CD4-positive, alpha-beta T cell treated with Interferon gamma for 1 hour (primary cell): Measurements from ENCODE around the gene PRR12.
"Not testable (repeated sequence)": the region's sequence is repeated elsewhere in the genome, so short reads cannot be mapped to it uniquely, and the experiment has no call there.

ENCODE experiments used
- DNase-seq: peaks from one replicate; pipeline ENCODE4 v3.0.0-alpha.2; 2020

The PRR12 gene

GRCh38 chr19:49624967-49625910 is 34.3 kb downstream of the PRR12 start:
- no peak for DNase-seq

GRCh38 chr19:49626226-49626625 is 35.2 kb downstream of the PRR12 start:
- DNase-seq, result no peak

DNA sequence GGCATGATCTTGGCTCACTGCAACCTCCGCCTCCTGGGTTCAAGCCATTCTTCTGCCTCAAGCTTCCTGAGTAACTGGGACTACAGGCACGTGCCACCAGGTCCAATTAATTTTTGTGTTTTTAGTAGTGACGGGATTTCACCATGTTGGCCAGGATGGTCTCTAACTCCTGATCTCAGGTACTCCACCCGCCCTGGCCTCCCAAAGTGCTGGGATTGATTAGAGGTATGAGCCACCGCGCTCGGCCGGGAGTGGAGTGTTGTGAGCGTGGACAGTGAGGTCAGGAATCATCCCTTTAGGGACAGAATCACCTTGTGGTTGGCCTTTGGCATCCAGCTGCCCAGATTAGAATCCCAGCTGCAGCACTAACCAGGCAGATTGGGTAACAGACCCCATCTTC is 38.7 kb downstream of the PRR12 start:
- DNase-seq, result no peak

GRCh38 chr19:49631014-49631588 is 40.1 kb downstream of the PRR12 start:
- no peak for DNase-seq

GRCh38 chr19:49631610-49632192 is 40.7 kb downstream of the PRR12 start:
- DNase-seq, result no peak

- no peak for DNase-seq
These were observed 41.6 kb downstream of the PRR12 start for GRCh38 chr19:49632576-49632975.

- DNase-seq, result not testable (repeated sequence)
These were observed 42.3 kb downstream of the PRR12 start for GRCh38 chr19:49633273-49633672.

- DNase-seq, result no peak
These were observed 44.7 kb downstream of the PRR12 start for GRCh38 chr19:49635530-49636232.

DNA sequence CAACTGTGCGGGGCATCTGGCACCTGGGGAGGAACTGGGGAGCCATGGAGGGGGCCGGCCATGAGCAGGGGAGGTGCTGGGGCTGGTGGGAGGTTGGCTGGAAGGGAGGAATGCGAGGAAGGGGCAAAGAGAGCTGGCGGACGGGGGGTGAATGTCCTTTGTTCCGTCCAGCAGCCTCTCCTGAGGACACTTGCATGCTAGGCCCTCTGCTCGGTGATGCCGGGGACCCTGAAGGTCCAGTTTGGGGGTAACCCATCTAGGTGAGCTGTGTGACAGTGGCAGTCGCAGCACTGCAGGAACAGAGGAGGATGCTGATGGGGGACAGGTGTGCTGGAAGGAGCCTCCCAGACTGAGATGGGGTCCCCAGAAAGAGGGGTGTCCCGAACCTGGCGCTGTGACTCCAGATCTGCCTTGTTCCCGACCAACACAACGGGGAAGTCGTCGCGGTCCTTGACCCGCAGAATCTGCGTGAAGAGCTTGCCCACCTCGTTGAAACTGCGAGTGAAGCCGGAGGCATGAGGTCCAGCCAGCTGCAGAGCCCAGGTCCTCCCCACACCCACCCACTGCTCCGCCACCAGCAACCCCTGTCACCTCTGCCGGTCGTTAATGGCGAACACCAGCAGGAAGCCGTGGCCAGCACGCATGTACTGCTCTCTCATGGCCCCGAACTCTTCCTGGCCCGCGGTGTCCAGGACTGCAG is 45.4 kb downstream of the PRR12 start:
- no peak for DNase-seq

- no peak for DNase-seq
These were observed 47.1 kb downstream of the PRR12 start for GRCh38 chr19:49637821-49638738.

DNA sequence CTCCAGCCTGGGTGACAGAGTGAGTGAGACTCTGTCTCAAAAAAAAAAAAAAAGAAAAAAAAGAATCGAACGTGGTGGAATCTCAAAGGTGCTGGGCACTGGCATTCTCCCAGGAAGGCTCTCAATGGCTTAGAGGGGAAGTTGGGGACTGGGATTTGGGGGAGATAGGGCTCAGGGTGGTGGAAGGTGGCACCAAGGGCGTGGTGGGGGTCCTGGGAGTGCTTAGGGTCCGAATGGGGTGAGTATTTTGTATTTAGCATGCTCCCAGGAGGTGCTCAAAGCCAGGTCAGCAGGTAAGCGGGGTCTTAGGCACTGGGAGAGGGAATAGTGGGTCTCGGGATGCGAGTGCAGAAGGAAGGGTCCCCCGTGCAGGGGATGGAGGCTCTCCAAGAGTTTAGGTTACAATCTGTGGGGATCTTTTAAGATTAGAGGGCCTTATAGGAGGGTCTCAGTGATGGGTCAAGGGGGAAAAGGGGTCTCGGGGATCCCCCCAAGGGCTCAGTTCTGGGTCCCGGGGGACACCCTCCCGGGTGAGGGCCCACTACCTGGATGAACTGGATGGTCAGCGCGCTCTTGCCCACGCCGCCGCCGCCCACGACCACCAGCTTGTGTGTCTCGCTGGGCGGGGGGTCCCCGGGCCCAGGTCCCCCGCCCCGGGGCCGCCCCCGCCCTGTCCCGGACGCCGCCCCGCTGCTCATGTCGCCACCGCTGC is 48.6 kb downstream of the PRR12 start:
- no peak for DNase-seq

GRCh38 chr19:49640113-49640898 is 49.3 kb downstream of the PRR12 start, which contains the start of gene RRAS:
Gene RRAS, minus strand, starts transcription at chr19:49640143. Its CDS starts 45 bp downstream, at chr19:49640098.
- DNase-seq, result peak; percentile 100

DNA sequence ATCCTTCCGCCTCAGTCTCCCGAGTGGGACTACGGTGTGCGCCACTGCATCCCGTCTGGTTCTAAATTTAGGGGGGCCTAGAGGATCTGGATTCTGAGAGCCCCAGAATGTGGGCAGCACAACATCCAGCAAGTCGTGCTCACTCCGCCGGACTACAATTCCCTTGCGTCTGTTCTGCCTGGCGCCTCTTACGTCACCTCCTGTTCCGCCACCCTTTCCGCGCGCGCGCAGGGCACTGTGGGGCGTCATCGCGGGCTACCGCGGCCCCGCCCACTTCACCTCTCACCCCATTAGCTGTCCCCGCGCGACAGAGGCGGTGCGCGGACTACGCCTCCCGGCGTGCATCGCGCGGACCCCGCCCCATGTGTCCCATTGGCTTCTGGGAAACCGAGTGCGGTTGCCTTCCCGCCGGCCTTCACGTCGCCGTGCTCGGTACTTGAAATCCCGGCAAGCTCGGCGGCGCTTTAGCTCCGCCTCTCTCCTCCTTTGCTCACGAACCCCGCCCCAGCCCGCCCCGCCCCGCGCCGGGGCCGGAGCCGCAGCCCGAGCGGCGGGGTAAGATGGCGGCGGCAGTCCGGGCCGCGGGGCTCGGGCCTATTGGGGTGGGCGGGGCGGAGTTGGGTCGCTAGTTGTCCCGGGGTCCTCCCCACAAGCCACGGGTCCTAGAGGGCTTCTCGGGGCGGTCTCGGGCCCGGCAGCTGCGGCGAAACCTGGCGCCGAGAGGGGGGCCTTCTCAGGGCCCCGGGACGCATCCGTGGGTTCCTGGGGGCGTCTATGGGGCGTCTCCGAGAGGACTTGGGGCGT is 50.9 kb downstream of the PRR12 start, which contains the start of gene SCAF1:
SCAF1 (plus strand) TSS at position 522 of the 804 bp plus-strand sequence. CDS start 2,818 bp downstream, outside the sequence.
- DNase-seq, result peak; percentile 100

DNA sequence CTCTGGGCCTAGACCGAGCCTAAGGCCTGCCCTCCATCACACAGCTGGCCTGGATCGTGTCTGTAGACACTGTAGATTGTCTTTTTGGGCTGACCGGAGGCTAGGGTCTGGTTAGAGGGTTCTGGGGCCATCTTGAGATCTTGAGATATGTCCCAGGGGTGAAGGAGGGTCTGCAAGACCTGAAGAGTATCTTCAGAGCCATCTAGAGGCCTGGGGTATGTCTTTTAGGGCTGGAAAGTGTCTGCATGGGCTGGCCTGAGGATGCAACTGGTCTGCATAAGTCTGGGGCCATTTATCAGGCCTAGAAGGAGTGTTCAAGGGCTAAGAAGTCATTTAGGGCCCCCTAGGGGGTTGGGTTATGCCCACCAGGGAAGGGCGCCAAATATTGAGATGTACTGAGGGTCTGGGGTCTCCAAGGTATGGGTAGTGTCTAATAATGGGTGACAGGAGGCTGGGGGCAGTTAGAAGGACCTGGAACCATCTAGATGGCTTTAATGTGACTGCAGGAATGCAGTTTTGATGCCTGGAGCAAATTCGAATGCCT is 51.6 kb downstream of the PRR12 start:
- DNase-seq, result no peak

DNA sequence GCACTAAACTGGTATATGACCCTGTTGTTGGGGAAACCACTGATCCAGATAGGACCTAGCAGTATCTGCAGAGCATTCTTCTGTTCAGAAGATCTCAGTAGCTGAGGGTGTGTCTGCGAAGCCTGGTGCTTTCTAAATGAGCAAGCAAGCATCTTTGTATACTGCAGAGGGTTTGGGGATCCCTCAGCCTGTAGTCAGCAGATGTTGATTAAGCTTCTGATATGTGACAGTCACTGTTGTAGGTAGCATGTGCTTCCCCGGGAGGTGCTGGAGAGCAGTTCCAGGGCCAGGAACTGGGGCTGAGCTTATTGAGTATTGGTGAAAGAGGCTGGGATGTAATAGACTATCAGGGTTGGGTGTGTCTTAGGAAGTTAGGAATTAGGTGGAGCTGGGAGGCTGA is 52.5 kb downstream of the PRR12 start:
- DNase-seq, result no peak

DNA sequence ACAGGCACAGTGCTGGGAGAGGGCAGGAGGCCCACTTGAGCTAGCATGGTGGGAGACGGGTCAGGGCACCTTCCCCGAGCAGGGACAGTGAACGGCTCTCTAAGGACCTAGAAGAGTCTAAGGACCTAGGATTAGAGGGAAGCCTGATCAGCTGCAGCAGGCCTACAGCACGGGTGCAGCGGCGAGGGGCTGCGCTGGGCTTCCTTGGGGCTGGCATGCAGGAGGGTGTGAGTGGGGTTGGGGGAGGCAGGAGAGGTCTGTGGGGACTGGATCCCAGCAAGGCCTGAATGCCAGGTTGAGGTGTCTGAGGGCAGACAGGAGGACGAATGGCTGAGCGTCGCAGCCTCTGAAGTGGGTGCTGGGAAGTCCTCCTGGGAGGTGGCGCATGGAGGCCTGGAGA is 54.6 kb downstream of the PRR12 start:
- no peak for DNase-seq

- no peak for DNase-seq
These were observed 55.0 kb downstream of the PRR12 start for GRCh38 chr19:49645995-49646394.

DNA sequence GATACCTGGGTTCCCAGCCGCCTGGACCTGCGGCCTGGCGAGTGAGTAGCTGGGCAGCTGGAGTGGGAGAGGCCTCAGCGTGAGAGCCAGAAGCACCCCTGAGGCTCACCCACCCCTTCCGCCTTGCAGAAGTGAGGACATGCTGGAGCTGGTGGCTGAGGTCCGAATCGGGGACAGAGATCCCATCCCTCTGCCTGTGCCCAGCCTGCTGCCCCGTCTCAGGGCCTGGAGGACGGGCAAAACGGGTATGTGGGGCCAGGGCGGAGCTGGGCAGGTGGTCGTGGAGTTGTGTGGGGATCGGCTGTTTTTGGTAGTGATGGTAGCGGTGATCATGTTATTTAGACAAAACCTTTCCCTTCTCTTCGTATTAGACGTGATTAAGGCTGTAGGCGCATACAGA is 55.6 kb downstream of the PRR12 start:
- no peak for DNase-seq
